ENCODE measurements around the gene TERT. TPM values are rescaled to one million over a fixed set of nuclear protein-coding genes. Genes with fewer than 3 reads are reported as not detected.

TERT gene
- total and polyA plus RNA-seq, 5 donors, result not detected

- Histone ChIP-seq H3K4me3 (ENCODE audit: low read length) (no peak overlapping the region), H3K4me1 (ENCODE audit: control insufficient read depth, insufficient read depth, low read length) (no peaks in the 10 kb centered on the region), H3K9me3 (ENCODE audit: control insufficient read depth, low read length) (no peaks in the 10 kb centered on the region), H3K27ac (ENCODE audit: low read length) (no peak overlapping the region), H3K27me3 (ENCODE audit: control insufficient read depth, insufficient read depth) (no peaks in the 10 kb centered on the region)
- DNase-seq (peak in 2 of 3 donors; percentile 3 to 19), ATAC-seq (no peak)
- intact Hi-C loops (cut with DNase I), result no loop called here
- 90% methylated on average over 10 of the region's 10 CpGs for WGBS
Measured at GRCh38 chr5:1221721-1222120, 73.1 kb downstream of the TERT start.

DNA sequence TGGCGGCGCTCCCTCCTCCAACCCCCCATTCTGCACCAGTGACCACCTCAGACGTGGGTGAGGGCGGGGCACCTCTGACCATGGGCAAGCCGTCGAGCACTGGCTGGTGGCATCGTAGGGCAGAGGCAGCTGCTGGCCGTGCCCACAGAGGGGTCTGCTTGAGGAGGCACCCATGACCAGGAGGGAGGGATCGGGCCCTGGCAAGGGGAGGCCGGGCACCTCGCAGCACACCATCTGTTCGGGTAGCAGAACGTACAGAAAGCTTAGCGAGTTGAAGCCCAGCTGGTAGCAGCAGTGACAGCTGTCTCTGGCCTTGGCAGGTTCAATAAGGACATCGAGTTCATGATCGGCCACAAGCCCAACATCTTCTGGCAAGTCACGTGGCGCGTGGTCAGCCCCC, 74.0 kb downstream of the TERT start:
- 88% methylated on average over 19 of the region's 19 CpGs for WGBS
- no peaks in the 10 kb centered on the region for H3K4me1 ChIP-seq (ENCODE audit: control insufficient read depth, insufficient read depth, low read length)
- H3K27me3 ChIP-seq (ENCODE audit: control insufficient read depth, insufficient read depth), result no peaks in the 10 kb centered on the region

GRCh38 chr5:1220351-1220750, 74.5 kb downstream of the TERT start:
- ATAC-seq (no peak), DNase-seq (peak in 2 of 3 donors; percentile 13 to 26)
- Histone ChIP-seq H3K27me3 (ENCODE audit: control insufficient read depth, insufficient read depth) (no peaks in the 10 kb centered on the region), H3K4me1 (ENCODE audit: control insufficient read depth, insufficient read depth, low read length) (no peaks in the 10 kb centered on the region), H3K27ac (ENCODE audit: low read length) (no peak overlapping the region), H3K9me3 (ENCODE audit: control insufficient read depth, low read length) (no peaks in the 10 kb centered on the region), H3K4me3 (ENCODE audit: low read length) (no peak overlapping the region)
- 85% methylated on average over 9 of the region's 9 CpGs for WGBS
- intact Hi-C loops (cut with DNase I), result no loop called here

More for the DNA sequence above, 74.0 kb downstream of the TERT start:
- ATAC-seq, result no peak
- peak in 1 of 3 donors; percentile 30 for DNase-seq
- Histone ChIP-seq H3K9me3 (ENCODE audit: control insufficient read depth, low read length) (no peaks in the 10 kb centered on the region), H3K4me3 (ENCODE audit: low read length) (no peak overlapping the region), H3K27ac (ENCODE audit: low read length) (no peak overlapping the region)
- intact Hi-C loops (cut with DNase I), result no loop called here

- Histone ChIP-seq H3K9me3 (ENCODE audit: control insufficient read depth, low read length) (no peaks in the 10 kb centered on the region), H3K4me1 (ENCODE audit: control insufficient read depth, insufficient read depth, low read length) (no peaks in the 10 kb centered on the region), H3K27ac (ENCODE audit: low read length) (no peak overlapping the region), H3K4me3 (ENCODE audit: low read length) (no peak overlapping the region), H3K27me3 (ENCODE audit: control insufficient read depth, insufficient read depth) (no peaks in the 10 kb centered on the region)
- DNase-seq, result peak in 2 of 3 donors; percentile 9 to 38
- intact Hi-C loops (cut with DNase I), result no loop called here
- WGBS, result 78% methylated on average over 11 of the region's 11 CpGs
- no peak for ATAC-seq
Measured at GRCh38 chr5:1219768-1220100, 75.1 kb downstream of the TERT start.

DNA sequence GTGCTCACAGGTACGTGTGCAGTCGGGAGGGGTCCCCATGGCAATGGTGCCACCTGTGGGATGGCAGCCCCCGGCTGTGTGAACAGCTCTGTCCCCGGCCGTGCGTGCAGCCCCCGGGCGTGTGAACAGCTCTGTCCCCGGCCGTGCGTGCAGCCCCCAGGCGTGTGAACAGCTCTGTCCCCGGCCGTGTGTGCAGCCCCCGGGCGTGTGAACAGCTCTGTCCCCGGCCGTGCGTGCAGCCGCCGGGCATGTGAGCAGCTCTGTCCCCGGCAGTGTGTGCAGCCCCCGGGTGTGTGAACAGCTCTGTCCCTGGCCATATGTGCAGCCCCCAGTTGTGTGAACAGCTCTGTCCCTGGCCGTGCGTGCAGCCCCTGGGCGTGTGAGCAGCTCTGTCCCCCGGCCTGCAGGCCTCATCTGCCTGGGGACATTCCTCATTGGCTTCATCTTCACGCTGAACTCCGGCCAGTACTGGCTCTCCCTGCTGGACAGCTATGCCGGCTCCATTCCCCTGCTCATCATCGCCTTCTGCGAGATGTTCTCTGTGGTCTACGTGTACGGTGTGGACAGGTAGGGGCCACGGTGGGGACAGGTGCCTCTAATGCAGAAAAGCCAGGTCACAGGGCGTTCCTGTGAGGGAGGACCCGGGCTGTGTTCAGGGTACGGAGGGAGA, 75.6 kb downstream of the TERT start:
- 76% methylated on average over 38 of the region's 38 CpGs for WGBS
- no peaks in the 10 kb centered on the region for H3K9me3 ChIP-seq (ENCODE audit: control insufficient read depth, low read length)
- DNase-seq (peak in 2 of 3 donors; percentile 35 to 43), ATAC-seq (no peak)
- H3K27ac ChIP-seq (ENCODE audit: low read length), result no peak overlapping the region
- intact Hi-C loops (cut with DNase I), result no loop called here
- H3K4me3 ChIP-seq (ENCODE audit: low read length), result no peak overlapping the region
- H3K4me1 ChIP-seq (ENCODE audit: control insufficient read depth, insufficient read depth, low read length), result no peaks in the 10 kb centered on the region
- no peaks in the 10 kb centered on the region for H3K27me3 ChIP-seq (ENCODE audit: control insufficient read depth, insufficient read depth)

- H3K27ac ChIP-seq (ENCODE audit: low read length), result no peak overlapping the region
- WGBS, result 86% methylated on average over 38 of the region's 38 CpGs
- intact Hi-C loops (cut with DNase I), result no loop called here
- H3K4me1 ChIP-seq (ENCODE audit: control insufficient read depth, insufficient read depth, low read length), result no peaks in the 10 kb centered on the region
- no peaks in the 10 kb centered on the region for H3K9me3 ChIP-seq (ENCODE audit: control insufficient read depth, low read length)
- DNase-seq, result peak in 2 of 3 donors; percentile 24 to 60
- H3K27me3 ChIP-seq (ENCODE audit: control insufficient read depth, insufficient read depth), result no peaks in the 10 kb centered on the region
- no peak overlapping the region for H3K4me3 ChIP-seq (ENCODE audit: low read length)
- no peak for ATAC-seq
Measured at GRCh38 chr5:1218351-1219080, 76.4 kb downstream of the TERT start.

DNA sequence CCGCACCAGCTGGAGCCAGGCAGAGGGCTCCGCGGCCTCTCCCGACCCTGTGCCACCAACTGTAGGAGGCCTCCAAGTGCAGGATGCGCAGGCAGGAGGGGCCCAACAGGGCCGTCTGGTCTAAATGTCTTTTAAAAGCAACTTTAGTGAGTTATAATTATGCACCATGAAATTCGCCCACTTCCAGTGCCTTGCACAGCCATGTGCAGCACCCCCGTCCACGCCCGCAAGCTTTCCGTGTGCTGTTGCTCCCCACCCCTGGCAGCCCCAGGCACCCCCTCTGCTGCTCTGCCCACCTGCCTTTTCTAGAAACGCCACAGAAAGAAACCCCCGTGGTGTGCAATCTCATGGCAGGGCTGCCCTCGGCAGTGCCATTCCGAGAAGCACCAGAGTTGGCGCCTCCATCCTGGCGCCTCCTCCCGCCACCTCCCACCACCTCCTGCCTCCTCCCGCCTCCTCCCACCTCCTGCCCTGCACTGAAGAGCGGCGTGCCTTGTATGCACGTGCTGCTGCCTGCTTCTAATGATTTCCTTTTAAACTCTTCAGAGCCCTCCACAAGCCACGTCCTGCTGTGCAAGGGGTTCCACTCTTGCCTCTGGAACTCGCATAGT, 77.2 kb downstream of the TERT start:
- intact Hi-C loops (cut with DNase I), result no loop called here

DNA sequence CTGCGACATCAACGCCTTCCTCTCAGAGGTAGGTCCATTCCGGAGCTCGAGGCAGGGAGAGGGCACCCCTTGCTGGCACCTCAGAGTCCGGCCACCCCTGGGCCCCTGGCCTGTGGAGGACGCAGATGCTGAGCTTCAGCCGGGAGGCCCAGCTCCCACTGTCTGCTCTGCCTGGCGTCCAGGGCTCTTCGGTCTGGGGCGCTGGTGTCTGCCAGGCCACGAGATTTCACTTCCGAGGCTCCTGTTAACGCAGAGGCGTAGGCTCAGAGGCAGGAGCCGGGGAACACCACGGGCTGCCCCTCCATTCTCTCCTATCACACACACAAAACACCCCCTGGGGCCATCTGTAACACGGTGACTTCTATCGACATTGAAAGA, 78.0 kb downstream of the TERT start:
- H3K9me3 ChIP-seq (ENCODE audit: control insufficient read depth, low read length), result no peaks in the 10 kb centered on the region
- 88% methylated on average over 18 of the region's 18 CpGs for WGBS
- ATAC-seq (no peak), DNase-seq (peak in 2 of 3 donors; percentile 38 to 40)
- H3K27ac ChIP-seq (ENCODE audit: low read length), result no peak overlapping the region
- intact Hi-C loops (cut with DNase I), result no loop called here
- H3K27me3 ChIP-seq (ENCODE audit: control insufficient read depth, insufficient read depth), result no peaks in the 10 kb centered on the region
- H3K4me3 ChIP-seq (ENCODE audit: low read length), result no peak overlapping the region
- no peaks in the 10 kb centered on the region for H3K4me1 ChIP-seq (ENCODE audit: control insufficient read depth, insufficient read depth, low read length)

More for the DNA sequence above, 77.2 kb downstream of the TERT start:
- Histone ChIP-seq H3K27ac (ENCODE audit: low read length) (no peak overlapping the region), H3K4me3 (ENCODE audit: low read length) (no peak overlapping the region), H3K9me3 (ENCODE audit: control insufficient read depth, low read length) (no peaks in the 10 kb centered on the region), H3K27me3 (ENCODE audit: control insufficient read depth, insufficient read depth) (no peaks in the 10 kb centered on the region), H3K4me1 (ENCODE audit: control insufficient read depth, insufficient read depth, low read length) (no peaks in the 10 kb centered on the region)
- ATAC-seq (no peak), DNase-seq (peak in 2 of 3 donors; percentile 21 to 26)
- 54% methylated on average over 24 of the region's 24 CpGs for WGBS

DNA sequence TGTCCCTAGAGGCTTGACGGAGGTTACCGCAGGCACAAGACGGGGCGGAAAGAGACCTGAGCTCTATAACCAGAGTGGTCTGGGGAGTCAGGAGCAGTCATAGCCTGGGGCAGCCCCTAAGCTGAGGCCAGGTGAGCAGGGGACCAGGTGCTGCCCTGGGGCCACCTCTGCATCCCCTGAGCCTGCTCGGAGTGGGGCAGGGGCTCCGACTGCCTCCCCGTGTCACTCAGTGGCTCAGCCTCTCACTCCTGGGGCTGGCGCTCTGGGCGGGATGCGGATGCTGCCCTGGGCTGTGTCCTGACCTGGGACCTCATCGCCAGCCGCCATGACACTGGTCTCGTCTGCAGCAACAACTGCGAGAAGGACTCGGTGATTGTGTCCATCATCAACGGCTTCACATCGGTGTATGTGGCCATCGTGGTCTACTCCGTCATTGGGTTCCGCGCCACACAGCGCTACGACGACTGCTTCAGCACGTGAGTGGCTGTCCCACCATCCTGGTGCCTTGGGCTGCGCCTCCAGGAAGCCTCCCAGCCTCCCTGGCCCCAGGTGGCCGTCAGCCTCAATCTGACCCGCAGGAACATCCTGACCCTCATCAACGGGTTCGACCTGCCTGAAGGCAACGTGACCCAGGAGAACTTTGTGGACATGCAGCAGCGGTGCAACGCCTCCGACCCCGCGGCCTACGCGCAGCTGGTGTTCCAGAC, 78.5 kb downstream of the TERT start:
- Histone ChIP-seq H3K27ac (ENCODE audit: low read length) (no peak overlapping the region), H3K9me3 (ENCODE audit: control insufficient read depth, low read length) (no peaks in the 10 kb centered on the region), H3K4me3 (ENCODE audit: low read length) (no peak overlapping the region), H3K4me1 (ENCODE audit: control insufficient read depth, insufficient read depth, low read length) (no peaks in the 10 kb centered on the region), H3K27me3 (ENCODE audit: control insufficient read depth, insufficient read depth) (no peaks in the 10 kb centered on the region)
- 94% methylated on average over 38 of the region's 38 CpGs for WGBS
- intact Hi-C loops (cut with DNase I), result no loop called here
- DNase-seq, result peak; percentile 10 to 40 (median 22)
- ATAC-seq, result no peak

- H3K27me3 ChIP-seq (ENCODE audit: control insufficient read depth, insufficient read depth), result no peaks in the 10 kb centered on the region
- no peak overlapping the region for H3K4me3 ChIP-seq (ENCODE audit: low read length)
- peak; percentile 3 to 37 (median 19) for DNase-seq
- 92% methylated on average over 23 of the region's 23 CpGs for WGBS
- H3K9me3 ChIP-seq (ENCODE audit: control insufficient read depth, low read length), result no peaks in the 10 kb centered on the region
- no peak overlapping the region for H3K27ac ChIP-seq (ENCODE audit: low read length)
- ATAC-seq, result no peak
- no peaks in the 10 kb centered on the region for H3K4me1 ChIP-seq (ENCODE audit: control insufficient read depth, insufficient read depth, low read length)
- intact Hi-C loops (cut with DNase I), result no loop called here
Measured at GRCh38 chr5:1215320-1216096, 79.4 kb downstream of the TERT start.
